H9 (cell line): ENCODE measurements around the gene CADM1. TPM values are rescaled to one million over a fixed set of nuclear protein-coding genes. Genes with fewer than 3 reads are reported as not detected.

Source experiments
- DNase-seq: peaks from one replicate; pipeline ENCODE4 v3.0.0-alpha.2; 2017
- H2AFZ ChIP-seq: one replicate; pipeline ENCODE4 v1.6.1; 2013; ENCODE audit warnings: mild to moderate bottlenecking, low read length, control low read depth, moderate library complexity
- H2AK5ac ChIP-seq: 2 replicates; pipeline ENCODE4 v1.6.1; 2013; ENCODE audit warnings: low read length, control low read depth, mixed read lengths; ENCODE audit not compliant: insufficient read length
- H2BK120ac ChIP-seq: one replicate; pipeline ENCODE4 v1.6.1; 2013; ENCODE audit warnings: low read depth, mild to moderate bottlenecking, low read length, control low read depth, inconsistent platforms; ENCODE audit not compliant: poor library complexity, severe bottlenecking
- H2BK12ac ChIP-seq: 2 replicates; pipeline ENCODE4 v1.6.1; 2013; ENCODE audit warnings: low read length, control low read depth, mixed read lengths, low read depth; ENCODE audit not compliant: insufficient read length
- H2BK15ac ChIP-seq: 2 replicates; pipeline ENCODE4 v1.6.1; 2013; ENCODE audit warnings: low read depth, low read length, control low read depth
- H2BK20ac ChIP-seq: one replicate; pipeline ENCODE4 v1.6.1; 2013; ENCODE audit warnings: low read depth, mild to moderate bottlenecking, low read length, control low read depth, inconsistent platforms; ENCODE audit not compliant: poor library complexity, severe bottlenecking
- H2BK5ac ChIP-seq: 2 replicates; pipeline ENCODE4 v1.6.1; 2013; ENCODE audit warnings: low read length, control low read depth, mixed read lengths; ENCODE audit not compliant: insufficient read length
- H3K14ac ChIP-seq: 2 replicates; pipeline ENCODE4 v1.6.1; 2013; ENCODE audit warnings: low read length, control low read depth; ENCODE audit not compliant: insufficient read depth
- H3K18ac ChIP-seq: 2 replicates; pipeline ENCODE4 v1.6.1; 2013; ENCODE audit warnings: low read depth, mild to moderate bottlenecking, mixed read lengths, low read length, control low read depth; ENCODE audit not compliant: insufficient read length
- H3K23ac ChIP-seq: 2 replicates; pipeline ENCODE4 v1.6.1; 2013; ENCODE audit warnings: low read length, control low read depth, mixed read lengths, low read depth; ENCODE audit not compliant: insufficient read length
- H3K23me2 ChIP-seq: 2 replicates; pipeline ENCODE4 v1.6.1; 2013; ENCODE audit warnings: low read depth, mild to moderate bottlenecking, mixed read lengths, low read length, control low read depth; ENCODE audit not compliant: insufficient read length, poor library complexity, severe bottlenecking
- H3K27ac ChIP-seq: 2 replicates; pipeline ENCODE4 v1.5.1; 2013; ENCODE audit warnings: low read length, control low read depth, mixed read lengths, low read depth; ENCODE audit not compliant: insufficient read length
- H3K27me3 ChIP-seq: 2 replicates; pipeline ENCODE4 v1.6.1; 2013; ENCODE audit warnings: low read length, control low read depth, inconsistent platforms; ENCODE audit not compliant: insufficient read depth
- H3K4ac ChIP-seq: 2 replicates; pipeline ENCODE4 v1.6.1; 2013; ENCODE audit warnings: low read depth, mild to moderate bottlenecking, control low read depth, inconsistent platforms, low read length, moderate library complexity
- H3K4me1 ChIP-seq: 2 replicates; pipeline ENCODE4 v1.6.1; 2013; ENCODE audit warnings: low read length, control low read depth, inconsistent platforms; ENCODE audit not compliant: insufficient read depth
- H3K4me2 ChIP-seq: 2 replicates; pipeline ENCODE4 v1.6.1; 2013; ENCODE audit warnings: low read length, control low read depth, mixed read lengths; ENCODE audit not compliant: insufficient read length, insufficient read depth
- H3K56ac ChIP-seq: 2 replicates; pipeline ENCODE4 v1.6.1; 2013; ENCODE audit warnings: low read depth, mild to moderate bottlenecking, mixed read lengths, low read length, control low read depth; ENCODE audit not compliant: insufficient read length
- H3K79me1 ChIP-seq: 2 replicates; pipeline ENCODE4 v1.6.1; 2013; ENCODE audit warnings: low read depth, mild to moderate bottlenecking, moderate library complexity, low read length, control low read depth, inconsistent platforms; ENCODE audit not compliant: insufficient read depth, poor library complexity, severe bottlenecking
- H3K79me2 ChIP-seq: 2 replicates; pipeline ENCODE4 v1.6.1; 2013; ENCODE audit warnings: low read length, control low read depth, inconsistent platforms; ENCODE audit not compliant: insufficient read depth
- H3K9ac ChIP-seq: 2 replicates; pipeline ENCODE4 v1.6.1; 2013; ENCODE audit warnings: low read length, control low read depth, mixed read lengths; ENCODE audit not compliant: insufficient read length; ENCODE audit errors: extremely low read depth
- H3K9me3 ChIP-seq: one replicate; pipeline ENCODE4 v1.6.1; 2013; ENCODE audit warnings: low read depth, low read length, inconsistent platforms; ENCODE audit not compliant: control insufficient read depth
- H3T11ph ChIP-seq: one replicate; pipeline ENCODE4 v1.6.1; 2013; ENCODE audit warnings: mild to moderate bottlenecking, low read length, control low read depth, inconsistent platforms
- H4K20me1 ChIP-seq: one replicate; pipeline ENCODE4 v1.6.1; 2013; ENCODE audit not compliant: control insufficient read depth, insufficient read length, insufficient read depth
- H4K5ac ChIP-seq: 2 replicates; pipeline ENCODE4 v1.6.1; 2013; ENCODE audit warnings: low read depth, mild to moderate bottlenecking, mixed read lengths, low read length, control low read depth; ENCODE audit not compliant: insufficient read length
- H4K8ac ChIP-seq: replicated peaks from 2 replicates; pipeline ENCODE4 v1.6.1; 2013; ENCODE audit warnings: low read length, control low read depth, mixed read lengths, low read depth; ENCODE audit not compliant: insufficient read length
- H4K91ac ChIP-seq: 2 replicates; pipeline ENCODE4 v1.6.1; 2013; ENCODE audit warnings: low read depth, mild to moderate bottlenecking, moderate library complexity, mixed read lengths, low read length, control low read depth; ENCODE audit not compliant: insufficient read length
- H3K27ac Mint-ChIP-seq, 3 experiments: 2 replicates in 2 of 3; 3 replicates in 1 of 3; pipeline ENCODE4 v1.8.0; 2020 to 2021; ENCODE audit warnings: mixed read lengths in 3 of 3, mild to moderate bottlenecking in 1 of 3, moderate library complexity in 1 of 3
- H3K27me3 Mint-ChIP-seq: 2 replicates; pipeline ENCODE4 v1.8.0; 2021; ENCODE audit warnings: low read depth, mild to moderate bottlenecking, moderate library complexity, mixed read lengths
- H3K36me3 Mint-ChIP-seq, 3 experiments: 2 replicates in 2 of 3; 3 replicates in 1 of 3; pipeline ENCODE4 v1.8.0; 2020 to 2021; ENCODE audit warnings: low read depth in 3 of 3, mixed read lengths in 3 of 3; ENCODE audit not compliant: insufficient read depth in 1 of 3
- H3K4me1 Mint-ChIP-seq, 2 experiments: 2 replicates each; pipeline ENCODE4 v1.8.0; 2020; ENCODE audit warnings: mixed read lengths in 2 of 2
- H3K4me3 Mint-ChIP-seq, 2 experiments: 2 replicates in 1 of 2; 3 replicates in 1 of 2; pipeline ENCODE4 v1.8.0; 2020 to 2021; ENCODE audit warnings: mild to moderate bottlenecking in 2 of 2, mixed read lengths in 2 of 2, moderate library complexity in 1 of 2
- H3K9me3 Mint-ChIP-seq, 2 experiments: 2 replicates in 1 of 2; 3 replicates in 1 of 2; pipeline ENCODE4 v1.8.0; 2020; ENCODE audit warnings: mild to moderate bottlenecking in 2 of 2, mixed read lengths in 2 of 2, moderate library complexity in 1 of 2
- CTCF ChIP-seq: fragments of 200-600 bp; sonication (generic); conservative IDR thresholded peaks from 3 replicates; pipeline ENCODE4 v1.8.0; 2021; ENCODE audit warnings: antibody characterized with exemption, mild to moderate bottlenecking
- WGBS: extraction: QIAGEN DNeasy Blood & Tissue Kit; methylation state at CpG from one replicate; pipeline ENCODE4 v1.1.7; 2013; ENCODE audit warnings: missing lambda C conversion rate, low lambda C conversion rate, mixed read lengths; ENCODE audit not compliant: insufficient read length; ENCODE audit errors: extremely low coverage; 5-methylcytosine and 5-hydroxymethylcytosine counted together
- total RNA-seq: library from RNA; stranded (reverse); gene quantifications from 2 replicates; pipeline ENCODE4 v1.2.1, GENCODE V29; 2021

CADM1 gene
- total RNA-seq, 1 experiment from 2014 or later = 11.9 TPM

- H3K4me2 ChIP-seq = no peak overlapping the region
- no peaks in the 10 kb centered on the region for H3K79me2 ChIP-seq
- no peak overlapping the region for H3T11ph ChIP-seq
- no peaks in the 10 kb centered on the region for H3K79me1 ChIP-seq
- WGBS = no CpG with 5 or more reads among the region's 8 CpGs
- H3K27ac Mint-ChIP-seq = no peak overlapping the region
- peaks cover 15% of the 10 kb centered on the region for H3K27me3 Mint-ChIP-seq
- peaks cover 0 to 3% of the 10 kb centered on the region in 2 experiments; a peak in 1 of 5 replicates for H3K9me3 Mint-ChIP-seq
- no peak for TF ChIP-seq CTCF
- H3K14ac ChIP-seq = no peak overlapping the region
- H3K4me1 Mint-ChIP-seq = peaks cover 18 to 25% of the 10 kb centered on the region in 2 experiments
- H3K36me3 Mint-ChIP-seq = no peaks in the 10 kb centered on the region
- no peak overlapping the region for H3K4me3 Mint-ChIP-seq
- H3K4ac ChIP-seq = no peak overlapping the region
- no peak overlapping the region for H4K91ac ChIP-seq
- DNase-seq = no peak
- no peak overlapping the region for H2BK120ac ChIP-seq
- H3K56ac ChIP-seq = no peak overlapping the region
- H2BK12ac ChIP-seq = no peak overlapping the region
- H2BK15ac ChIP-seq = no peak overlapping the region
- H3K9ac ChIP-seq = no peak overlapping the region
- H3K18ac ChIP-seq = no peak overlapping the region
- H3K27ac ChIP-seq = no peak overlapping the region
- H2BK5ac ChIP-seq = no peak overlapping the region
- H3K23ac ChIP-seq = no peak overlapping the region
- H4K20me1 ChIP-seq = no peaks in the 10 kb centered on the region
- no peak overlapping the region for H4K5ac ChIP-seq
- H2BK20ac ChIP-seq = no peak overlapping the region
- no peaks in the 10 kb centered on the region for H3K27me3 ChIP-seq
- H3K4me1 ChIP-seq = peaks cover 3% of the 10 kb centered on the region; the same call in 1 of the 2 replicates
- no peak overlapping the region for H2AK5ac ChIP-seq
- no peaks in the 10 kb centered on the region for H3K9me3 ChIP-seq
- H4K8ac ChIP-seq = no peak overlapping the region
- H3K23me2 ChIP-seq = no peaks in the 10 kb centered on the region
- H2AFZ ChIP-seq = no peak overlapping the region
Measured at GRCh38 chr11:115518983-115519628, 14.9 kb upstream of the CADM1 start.
